ENCODE data around the gene ULK3. TPM values are rescaled to one million over a fixed set of nuclear protein-coding genes. Genes with fewer than 3 reads are reported as not detected.
"Not testable (repeated sequence)": the region's sequence is repeated elsewhere in the genome, so short reads cannot be mapped to it uniquely, and the experiment has no call there.

ULK3 gene
- 100 to 1,000 TPM in 1 of 2 donors, 10 to 100 TPM in 1; 68.8 to 143 TPM for polyA plus RNA-seq

- peaks cover 2 to 21% of the 10 kb centered on the region in 2 donors for H3K4me1 ChIP-seq (ENCODE audit: control insufficient read depth in 2 of 2, insufficient read depth in 2 of 2, low read length in 1 of 2)
- no peaks in the 10 kb centered on the region for H3K27me3 ChIP-seq (ENCODE audit: control insufficient read depth in 1 of 2, insufficient read depth in 2 of 2, low read length in 2 of 2)
- 0 to 1% methylated on average over 74 to 84 of the region's 84 CpGs for WGBS, 2 donors
- no peaks in the 10 kb centered on the region for H3K9me3 ChIP-seq (ENCODE audit: control insufficient read depth in 2 of 2, insufficient read depth in 1 of 2, low read depth in 1 of 2, low read length in 1 of 2)
- H3K36me3 ChIP-seq (ENCODE audit: control insufficient read depth in 2 of 2, insufficient read depth in 2 of 2, low read length in 1 of 2), result peaks cover 5 to 39% of the 10 kb centered on the region in 2 donors
- peak within 1 kb of the TSS; percentile 85 to 88 for H3K4me3 ChIP-seq (ENCODE audit: low read depth in 1 of 2, low read length in 2 of 2)
- peak within 1 kb of the TSS; percentile 91 to 96 for H3K27ac ChIP-seq (ENCODE audit: low read depth in 2 of 2, low read length in 1 of 2)
Observed at GRCh38 chr15:74842581-74843444, at the start of gene ULK3. Gene ULK3 (minus strand): TSS chr15:74843156. CDS start chr15:74843105, 51 bp downstream.

GRCh38 chr15:74892313-74892712 lies 49.4 kb upstream of the ULK3 start:
- H3K4me1 ChIP-seq (ENCODE audit: control insufficient read depth in 2 of 2, insufficient read depth in 2 of 2, low read length in 1 of 2), result peaks cover 0 to 22% of the 10 kb centered on the region in 2 donors
- no peaks in the 10 kb centered on the region for H3K27me3 ChIP-seq (ENCODE audit: control insufficient read depth in 1 of 2, insufficient read depth in 2 of 2, low read length in 2 of 2)
- peak overlapping the region; percentile 29 to 90 for H3K27ac ChIP-seq (ENCODE audit: low read depth in 2 of 2, low read length in 1 of 2)
- WGBS, 2 donors, result 84 to 86% methylated on average over 3 of the region's 3 CpGs
- peaks cover 0 to 12% of the 10 kb centered on the region in 2 donors for H3K36me3 ChIP-seq (ENCODE audit: control insufficient read depth in 2 of 2, insufficient read depth in 2 of 2, low read length in 1 of 2)
- no peak overlapping the region for H3K4me3 ChIP-seq (ENCODE audit: low read depth in 1 of 2, low read length in 2 of 2)
- no peaks in the 10 kb centered on the region for H3K9me3 ChIP-seq (ENCODE audit: control insufficient read depth in 2 of 2, insufficient read depth in 1 of 2, low read depth in 1 of 2, low read length in 1 of 2)

- H3K9me3 ChIP-seq (ENCODE audit: control insufficient read depth in 2 of 2, insufficient read depth in 1 of 2, low read depth in 1 of 2, low read length in 1 of 2), result no peaks in the 10 kb centered on the region
- peak overlapping the region; percentile 66 to 90 for H3K27ac ChIP-seq (ENCODE audit: low read depth in 2 of 2, low read length in 1 of 2)
- no peak overlapping the region for H3K4me3 ChIP-seq (ENCODE audit: low read depth in 1 of 2, low read length in 2 of 2)
- H3K4me1 ChIP-seq (ENCODE audit: control insufficient read depth in 2 of 2, insufficient read depth in 2 of 2, low read length in 1 of 2), result peaks cover 0 to 22% of the 10 kb centered on the region in 2 donors
- H3K27me3 ChIP-seq (ENCODE audit: control insufficient read depth in 1 of 2, insufficient read depth in 2 of 2, low read length in 2 of 2), result no peaks in the 10 kb centered on the region
- WGBS, 2 donors, result 71 to 73% methylated on average over 3 of the region's 3 CpGs
- H3K36me3 ChIP-seq (ENCODE audit: control insufficient read depth in 2 of 2, insufficient read depth in 2 of 2, low read length in 1 of 2), result peaks cover 0 to 9% of the 10 kb centered on the region in 2 donors
Observed at GRCh38 chr15:74891469-74891868, 48.5 kb upstream of the ULK3 start.

- H3K4me3 ChIP-seq (ENCODE audit: low read depth in 1 of 2, low read length in 2 of 2), result peak overlapping the region; percentile 80 to 91
- peak overlapping the region; percentile 79 to 90 for H3K27ac ChIP-seq (ENCODE audit: low read depth in 2 of 2, low read length in 1 of 2)
- H3K27me3 ChIP-seq (ENCODE audit: control insufficient read depth in 1 of 2, insufficient read depth in 2 of 2, low read length in 2 of 2), result no peaks in the 10 kb centered on the region
- peaks cover 0 to 22% of the 10 kb centered on the region in 2 donors for H3K4me1 ChIP-seq (ENCODE audit: control insufficient read depth in 2 of 2, insufficient read depth in 2 of 2, low read length in 1 of 2)
- WGBS, 2 donors, result 0 to 6% methylated on average over 1 of the region's 1 CpG
- peaks cover 0 to 9% of the 10 kb centered on the region in 2 donors for H3K36me3 ChIP-seq (ENCODE audit: control insufficient read depth in 2 of 2, insufficient read depth in 2 of 2, low read length in 1 of 2)
- H3K9me3 ChIP-seq (ENCODE audit: control insufficient read depth in 2 of 2, insufficient read depth in 1 of 2, low read depth in 1 of 2, low read length in 1 of 2), result no peaks in the 10 kb centered on the region
Observed at GRCh38 chr15:74890665-74890960, 47.7 kb upstream of the ULK3 start.

- Histone ChIP-seq H3K4me1 (ENCODE audit: control insufficient read depth in 2 of 2, insufficient read depth in 2 of 2, low read length in 1 of 2) (peaks cover 0 to 22% of the 10 kb centered on the region in 2 donors), H3K4me3 (ENCODE audit: low read depth in 1 of 2, low read length in 2 of 2) (peak within 1 kb of the TSS; percentile 80 to 91), H3K9me3 (ENCODE audit: control insufficient read depth in 2 of 2, insufficient read depth in 1 of 2, low read depth in 1 of 2, low read length in 1 of 2) (no peaks in the 10 kb centered on the region), H3K27ac (ENCODE audit: low read depth in 2 of 2, low read length in 1 of 2) (peak within 1 kb of the TSS; percentile 79 to 90), H3K27me3 (ENCODE audit: control insufficient read depth in 1 of 2, insufficient read depth in 2 of 2, low read length in 2 of 2) (no peaks in the 10 kb centered on the region), H3K36me3 (ENCODE audit: control insufficient read depth in 2 of 2, insufficient read depth in 2 of 2, low read length in 1 of 2) (peaks cover 0 to 9% of the 10 kb centered on the region in 2 donors)
- WGBS, 2 donors, result 1 to 2% methylated on average over 47 of the region's 47 CpGs
Observed at GRCh38 chr15:74889883-74890664, 47.1 kb upstream of the ULK3 start, which contains the start of gene MPI. Gene MPI (plus strand): TSS chr15:74890042. CDS start chr15:74890074, 32 bp downstream.

GRCh38 chr15:74889390-74889882 lies 46.5 kb upstream of the ULK3 start:
- no peaks in the 10 kb centered on the region for H3K27me3 ChIP-seq (ENCODE audit: control insufficient read depth in 1 of 2, insufficient read depth in 2 of 2, low read length in 2 of 2)
- WGBS, 2 donors, result 18 to 20% methylated on average over 8 of the region's 8 CpGs
- peak overlapping the region; percentile 79 to 90 for H3K27ac ChIP-seq (ENCODE audit: low read depth in 2 of 2, low read length in 1 of 2)
- H3K9me3 ChIP-seq (ENCODE audit: control insufficient read depth in 2 of 2, insufficient read depth in 1 of 2, low read depth in 1 of 2, low read length in 1 of 2), result no peaks in the 10 kb centered on the region
- peaks cover 0 to 22% of the 10 kb centered on the region in 2 donors for H3K4me1 ChIP-seq (ENCODE audit: control insufficient read depth in 2 of 2, insufficient read depth in 2 of 2, low read length in 1 of 2)
- H3K4me3 ChIP-seq (ENCODE audit: low read depth in 1 of 2, low read length in 2 of 2), result peak overlapping the region; percentile 80 to 91
- H3K36me3 ChIP-seq (ENCODE audit: control insufficient read depth in 2 of 2, insufficient read depth in 2 of 2, low read length in 1 of 2), result peaks cover 0 to 9% of the 10 kb centered on the region in 2 donors

- Histone ChIP-seq H3K9me3 (ENCODE audit: control insufficient read depth in 2 of 2, insufficient read depth in 1 of 2, low read depth in 1 of 2, low read length in 1 of 2) (no peaks in the 10 kb centered on the region), H3K36me3 (ENCODE audit: control insufficient read depth in 2 of 2, insufficient read depth in 2 of 2, low read length in 1 of 2) (peaks cover 0 to 9% of the 10 kb centered on the region in 2 donors), H3K27me3 (ENCODE audit: control insufficient read depth in 1 of 2, insufficient read depth in 2 of 2, low read length in 2 of 2) (no peaks in the 10 kb centered on the region), H3K4me3 (ENCODE audit: low read depth in 1 of 2, low read length in 2 of 2) (no peak overlapping the region), H3K27ac (ENCODE audit: low read depth in 2 of 2, low read length in 1 of 2) (peak overlapping the region in 1 of 2 donors; percentile 90), H3K4me1 (ENCODE audit: control insufficient read depth in 2 of 2, insufficient read depth in 2 of 2, low read length in 1 of 2) (peaks cover 0 to 22% of the 10 kb centered on the region in 2 donors)
- 93 to 94% methylated on average over 4 of the region's 4 CpGs for WGBS, 2 donors
Observed at GRCh38 chr15:74888716-74889115, 45.8 kb upstream of the ULK3 start.

- H3K9me3 ChIP-seq (ENCODE audit: control insufficient read depth in 2 of 2, insufficient read depth in 1 of 2, low read depth in 1 of 2, low read length in 1 of 2); H3K4me3 ChIP-seq (ENCODE audit: low read depth in 1 of 2, low read length in 2 of 2); H3K27ac ChIP-seq (ENCODE audit: low read depth in 2 of 2, low read length in 1 of 2); H3K27me3 ChIP-seq (ENCODE audit: control insufficient read depth in 1 of 2, insufficient read depth in 2 of 2, low read length in 2 of 2); H3K36me3 ChIP-seq (ENCODE audit: control insufficient read depth in 2 of 2, insufficient read depth in 2 of 2, low read length in 1 of 2): not testable (repeated sequence)
- peaks cover 0 to 13% of the 10 kb centered on the region in 2 donors for H3K4me1 ChIP-seq (ENCODE audit: control insufficient read depth in 2 of 2, insufficient read depth in 2 of 2, low read length in 1 of 2)
- WGBS, 2 donors, result 78 to 80% methylated on average over 6 to 10 of the region's 10 CpGs
Observed at GRCh38 chr15:74887537-74888193, 44.7 kb upstream of the ULK3 start.

GRCh38 chr15:74885461-74885860 lies 42.5 kb upstream of the ULK3 start:
- Histone ChIP-seq H3K36me3 (ENCODE audit: control insufficient read depth in 2 of 2, insufficient read depth in 2 of 2, low read length in 1 of 2) (no peaks in the 10 kb centered on the region), H3K9me3 (ENCODE audit: control insufficient read depth in 2 of 2, insufficient read depth in 1 of 2, low read depth in 1 of 2, low read length in 1 of 2) (peaks cover 0 to 4% of the 10 kb centered on the region in 2 donors), H3K27ac (ENCODE audit: low read depth in 2 of 2, low read length in 1 of 2) (no peak overlapping the region), H3K27me3 (ENCODE audit: control insufficient read depth in 1 of 2, insufficient read depth in 2 of 2, low read length in 2 of 2) (no peaks in the 10 kb centered on the region), H3K4me1 (ENCODE audit: control insufficient read depth in 2 of 2, insufficient read depth in 2 of 2, low read length in 1 of 2) (peaks cover 0 to 10% of the 10 kb centered on the region in 2 donors), H3K4me3 (ENCODE audit: low read depth in 1 of 2, low read length in 2 of 2) (no peak overlapping the region)
- 84 to 86% methylated on average over 5 of the region's 5 CpGs for WGBS, 2 donors

Data from esophagus (tissue), 2 donors.